HG02678 (cell line): ENCODE measurements around the gene SMARCB1.

Source experiments
- ATAC-seq: cut with Tn5 transposase; IDR thresholded peaks from one replicate; pipeline ENCODE4 v1.9.1; 2021; ENCODE audit warnings: mild to moderate bottlenecking, moderate library complexity; ENCODE audit not compliant: unreplicated experiment

The SMARCB1 gene

GRCh38 chr22:23760056-23760455 is 26.7 kb upstream of the SMARCB1 start:
- no peak for ATAC-seq

GRCh38 chr22:23762842-23763578 is 23.8 kb upstream of the SMARCB1 start, which contains the start of gene C22orf15:
Gene C22orf15, plus strand, starts transcription at chr22:23762990. Its CDS starts 317 bp downstream, at chr22:23763307.
- ATAC-seq, result no peak

- ATAC-seq, result no peak
Observed at GRCh38 chr22:23763579-23763945, 23.2 kb upstream of the SMARCB1 start.

- ATAC-seq, result no peak
Observed at GRCh38 chr22:23763954-23764353, 22.8 kb upstream of the SMARCB1 start.

- no peak for ATAC-seq
Observed at GRCh38 chr22:23764899-23765881, 21.6 kb upstream of the SMARCB1 start.

- no peak for ATAC-seq
Observed at GRCh38 chr22:23767303-23767672, 19.5 kb upstream of the SMARCB1 start.

- ATAC-seq, result peak; percentile 59
Observed at GRCh38 chr22:23767673-23768548, 18.9 kb upstream of the SMARCB1 start, which contains the start of gene CHCHD10. Gene CHCHD10, minus strand, starts transcription at chr22:23767972. Its CDS starts 98 bp downstream, at chr22:23767874.

GRCh38 chr22:23769321-23769965 is 17.3 kb upstream of the SMARCB1 start:
- no peak for ATAC-seq

GRCh38 chr22:23772315-23772648 is 14.5 kb upstream of the SMARCB1 start:
- no peak for ATAC-seq

GRCh38 chr22:23772649-23773473 is 13.9 kb upstream of the SMARCB1 start, which contains the start of gene MMP11:
Gene MMP11, plus strand, starts transcription at chr22:23772849. Its CDS starts 22 bp downstream, at chr22:23772871.
- no peak for ATAC-seq

- no peak for ATAC-seq
Observed at GRCh38 chr22:23773483-23774113, 13.2 kb upstream of the SMARCB1 start.

- ATAC-seq, result no peak
Observed at GRCh38 chr22:23774114-23774921, 12.4 kb upstream of the SMARCB1 start.

- ATAC-seq, result no peak
Observed at GRCh38 chr22:23774922-23775436, 11.8 kb upstream of the SMARCB1 start.

GRCh38 chr22:23775779-23776375 is 10.9 kb upstream of the SMARCB1 start:
- ATAC-seq, result no peak

GRCh38 chr22:23777776-23778576 is 8.8 kb upstream of the SMARCB1 start:
- no peak for ATAC-seq

GRCh38 chr22:23778577-23778900 is 8.2 kb upstream of the SMARCB1 start:
- no peak for ATAC-seq

GRCh38 chr22:23779083-23779482 is 7.7 kb upstream of the SMARCB1 start:
- no peak for ATAC-seq
